HepG2 (cell line): ENCODE results near the gene MED4. TPM values are rescaled to one million over a fixed set of nuclear protein-coding genes. Genes with fewer than 3 reads are reported as not detected.

Experiments
- ATAC-seq: fragments of 200-7000 bp; cut with Tn5 transposase; 3 replicates; pipeline ENCODE4 v1.9.1; 2020; ENCODE audit warnings: mild to moderate bottlenecking, moderate library complexity
- BruUV-seq: library from RNA; stranded (reverse); fragments of 400-500 nt; replicated peaks from 2 replicates; lab custom pipeline; 2021; lab: Mats Ljungman, UMichigan
- CTCF ChIA-PET: fragments of 300-600 bp; formaldehyde crosslinking; extraction: SDS; loops from one replicate; lab custom pipeline; 2021; ENCODE audit warnings: low total read pairs, inconsistent platforms, low intra/inter-chr PET ratio; lab: Yijun Ruan, JAX
- POLR2A ChIA-PET: fragments of 350-600 bp; sonication (Branson Sonifier 250); formaldehyde crosslinking; loops from one replicate; lab custom pipeline; 2020; ENCODE audit warnings: antibody characterized with exemption, inconsistent platforms; lab: Yijun Ruan, JAX
- DNase-seq: peaks from one replicate; pipeline ENCODE4 v3.0.0-alpha.2; 2015; ENCODE audit warnings: low spot score
- FAIRE-seq: peaks from 3 replicates; lab custom pipeline; 2011; peaks lifted over from hg19 to GRCh38; lab: Jason Lieb, UNC
- H2AFZ ChIP-seq: one replicate; pipeline ENCODE4 v1.6.1; 2011; ENCODE audit warnings: low read length, inconsistent platforms
- H3K27ac ChIP-seq: fragments of 300-600 bp; 3 replicates; pipeline ENCODE4 v1.8.0; 2011; ENCODE audit warnings: mixed run types, mild to moderate bottlenecking, mixed read lengths, low read length, inconsistent platforms; ENCODE audit not compliant: insufficient read depth; ENCODE audit errors: extremely low read length
- H3K27me3 ChIP-seq, 2 experiments: fragments of 200-600 bp in 1 of 2; 2 replicates in 1 of 2; 3 replicates in 1 of 2; pipeline versions ENCODE4 v1.6.0 to v1.8.0; 2011; ENCODE audit warnings: low read length in 2 of 2, mild to moderate bottlenecking in 2 of 2, moderate library complexity in 2 of 2, inconsistent platforms in 1 of 2; ENCODE audit not compliant: insufficient read depth in 2 of 2, control insufficient read depth in 1 of 2
- H3K36me3 ChIP-seq, 2 experiments: fragments of 200-600 bp in 1 of 2; replicated peaks in 1 of 2; 2 replicates in 1 of 2; 3 replicates in 1 of 2; pipeline versions ENCODE4 v1.5.1 to v1.8.0; 2011; ENCODE audit warnings: low read length in 2 of 2, inconsistent platforms in 1 of 2; ENCODE audit not compliant: insufficient read depth in 2 of 2, control insufficient read depth in 1 of 2
- H3K4me1 ChIP-seq: 2 replicates; pipeline ENCODE4 v1.5.1; 2012; ENCODE audit warnings: low read length, inconsistent platforms; ENCODE audit not compliant: insufficient read depth
- H3K4me2 ChIP-seq: 2 replicates; pipeline ENCODE4 v1.6.0; 2011; ENCODE audit warnings: low read depth, low read length, inconsistent platforms
- H3K4me3 ChIP-seq, 3 experiments: fragments of 200-600 bp in 1 of 3; sonication (generic), shearing (Covaris generic) in 1 of 3; replicated peaks in 1 of 3; 2 replicates each; pipeline ENCODE4 v1.5.1; 2011 to 2016; ENCODE audit warnings: low read length in 3 of 3, inconsistent platforms in 2 of 3, low read depth in 2 of 3, mild to moderate bottlenecking in 2 of 3, control low read depth in 1 of 3, mixed read lengths in 1 of 3; ENCODE audit not compliant: insufficient read depth in 1 of 3
- H3K79me2 ChIP-seq: one replicate; pipeline ENCODE4 v1.6.1; 2011; ENCODE audit warnings: low read length, inconsistent platforms; ENCODE audit not compliant: insufficient read depth
- H3K9ac ChIP-seq: 2 replicates; pipeline ENCODE4 v1.6.0; 2011; ENCODE audit warnings: mild to moderate bottlenecking, low read depth, low read length, inconsistent platforms; ENCODE audit not compliant: insufficient read depth
- H3K9me3 ChIP-seq: 2 replicates; pipeline ENCODE4 v1.5.1; 2012; ENCODE audit warnings: mild to moderate bottlenecking, low read length
- H4K20me1 ChIP-seq: 2 replicates; pipeline ENCODE4 v1.6.0; 2011; ENCODE audit warnings: inconsistent platforms, mild to moderate bottlenecking, low read length, moderate library complexity; ENCODE audit not compliant: insufficient read depth
- ATF7 ChIP-seq, 2 experiments: fragments of 450-650 bp in 1 of 2; sonication (generic) in 1 of 2; formaldehyde crosslinking in 1 of 2; IDR thresholded peaks; 2 replicates each; pipeline versions ENCODE4 v1.4.0 to v1.6.1; 2016 to 2020; ENCODE audit warnings: antibody characterized with exemption in 1 of 2, mild to moderate bottlenecking in 1 of 2, missing genetic modification reagents in 1 of 2
- KDM1A ChIP-seq: IDR thresholded peaks from 2 replicates; pipeline ENCODE4 v1.6.1; 2016; ENCODE audit warnings: missing compliant biosample characterization
- KMT2B ChIP-seq: IDR thresholded peaks from 2 replicates; pipeline ENCODE4 v1.6.1; 2016; ENCODE audit warnings: missing genetic modification reagents, missing compliant biosample characterization
- NCOA1 ChIP-seq: sonication (generic); formaldehyde crosslinking; IDR thresholded peaks from 2 replicates; pipeline ENCODE4 v1.9.0; 2021; ENCODE audit warnings: missing genetic modification reagents
- NFAT5 ChIP-seq: sonication (generic); formaldehyde crosslinking; IDR thresholded peaks from 2 replicates; pipeline ENCODE4 v1.4.0; 2020; ENCODE audit warnings: missing genetic modification reagents
- NFIB ChIP-seq: sonication (generic); formaldehyde crosslinking; IDR thresholded peaks from 2 replicates; pipeline ENCODE4 v1.9.0; 2021; ENCODE audit warnings: missing genetic modification reagents, mild to moderate bottlenecking, borderline replicate concordance
- TOPORS ChIP-seq: sonication (generic); formaldehyde crosslinking; IDR thresholded peaks from 2 replicates; pipeline ENCODE4 v1.8.0; 2023; ENCODE audit warnings: mild to moderate bottlenecking, missing genetic modification reagents
- ZMAT3 ChIP-seq: sonication (generic); formaldehyde crosslinking; conservative IDR thresholded peaks from 2 replicates; pipeline ENCODE4 v1.7.0; 2021; ENCODE audit warnings: missing genetic modification reagents
- whole genome bisulfite sequencing: methylation state at CpG from one replicate; pipeline ENCODE4 v1.1.6; 2017; ENCODE audit warnings: low lambda C conversion rate; 5-methylcytosine and 5-hydroxymethylcytosine counted together
- in situ Hi-C: cut with HindIII; loops from 2 replicates; pipeline ENCODE4 v1.10.0; 2017; ENCODE audit warnings: low pct_unique_long_range_greater_than_20kb; ENCODE audit not compliant: extremely low pct_ligation_motif_present
- intact Hi-C: fragments of 100-400 bp; cut with micrococcal nuclease; formaldehyde crosslinking; loops from one replicate; pipeline ENCODE4 v1.10.0; 2022; ENCODE audit not compliant: unreplicated experiment
- polyA plus RNA-seq, 8 experiments: library from polyadenylated mRNA; depleted of rRNA in 3 of 8; stranded (reverse) in 7 of 8; unstranded in 1 of 8; fragments of >200 nt; fragmentation: Illumina TruSeq in 4 of 8; extraction: Trizol in 4 of 8; gene quantifications; 2 replicates each; pipeline versions ENCODE4 v1.2.1 to v1.2.3, GENCODE V29; 2011 to 2016; ENCODE audit warnings: low read depth in 4 of 8, missing spikeins in 1 of 8, mixed read lengths in 1 of 8; ENCODE audit not compliant: insufficient read depth in 1 of 8
- total RNA-seq, 5 experiments: library from RNA; depleted of rRNA; stranded (reverse); fragments of >200 nt; fragmentation: Illumina TruSeq; extraction: Trizol; gene quantifications; 2 replicates each; pipeline ENCODE4 v1.2.3, GENCODE V29; 2016; ENCODE audit warnings: low read depth in 1 of 5
- TF ChIP-seq, protein P1 (sequence below): sonication (generic); formaldehyde crosslinking; IDR thresholded peaks from 2 replicates; pipeline ENCODE4 v1.5.0; 2020; ENCODE audit warnings: mild to moderate bottlenecking, missing genetic modification reagents
- TF ChIP-seq, protein P2 (sequence below): sonication (generic); formaldehyde crosslinking; IDR thresholded peaks from 2 replicates; pipeline ENCODE4 v1.5.0; 2020; ENCODE audit warnings: mild to moderate bottlenecking, missing genetic modification reagents

Gene MED4
- total and polyA plus RNA-seq, 2 of the 13 experiments (the other 11 are each of a cell fraction or from before 2014, with no cell fraction given) = 49.4 to 57.8 TPM

DNA sequence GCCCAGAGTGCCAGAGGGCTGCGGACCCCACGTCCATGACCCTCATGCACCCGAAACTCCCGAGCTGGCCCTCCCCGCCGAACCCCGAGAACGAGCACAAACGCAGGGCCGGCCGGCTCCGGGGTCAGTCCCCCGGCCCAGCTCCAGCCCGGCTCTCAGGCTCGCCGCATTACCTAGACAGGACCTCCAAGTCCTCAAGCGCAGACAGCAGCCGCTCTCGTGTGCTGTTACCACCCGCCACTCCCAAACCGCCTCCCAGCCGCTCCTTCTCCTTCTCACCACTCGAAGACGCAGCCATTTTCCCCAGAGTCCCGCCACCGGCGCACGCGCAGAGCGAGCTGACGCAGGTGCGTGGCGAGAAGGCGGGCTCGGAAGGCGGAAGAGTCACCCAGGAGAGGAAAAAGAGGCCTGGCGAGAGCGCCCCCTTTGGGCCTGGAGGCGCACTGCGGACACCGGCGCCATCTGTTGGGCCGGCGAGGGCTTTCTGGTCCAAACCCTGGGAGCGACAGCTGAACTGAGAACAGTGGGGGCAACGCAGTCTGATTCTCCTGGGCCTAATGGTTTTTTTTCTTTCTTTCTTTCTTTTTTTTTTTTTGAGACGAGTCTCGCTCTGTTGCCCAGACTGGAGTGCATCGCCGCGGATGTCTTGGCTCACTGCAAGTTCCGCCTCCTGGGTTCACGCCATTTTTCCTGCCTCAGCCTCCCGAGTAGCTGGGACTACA, at the start of gene MED4 (continued):
- TF ChIP-seq, protein P1, sequence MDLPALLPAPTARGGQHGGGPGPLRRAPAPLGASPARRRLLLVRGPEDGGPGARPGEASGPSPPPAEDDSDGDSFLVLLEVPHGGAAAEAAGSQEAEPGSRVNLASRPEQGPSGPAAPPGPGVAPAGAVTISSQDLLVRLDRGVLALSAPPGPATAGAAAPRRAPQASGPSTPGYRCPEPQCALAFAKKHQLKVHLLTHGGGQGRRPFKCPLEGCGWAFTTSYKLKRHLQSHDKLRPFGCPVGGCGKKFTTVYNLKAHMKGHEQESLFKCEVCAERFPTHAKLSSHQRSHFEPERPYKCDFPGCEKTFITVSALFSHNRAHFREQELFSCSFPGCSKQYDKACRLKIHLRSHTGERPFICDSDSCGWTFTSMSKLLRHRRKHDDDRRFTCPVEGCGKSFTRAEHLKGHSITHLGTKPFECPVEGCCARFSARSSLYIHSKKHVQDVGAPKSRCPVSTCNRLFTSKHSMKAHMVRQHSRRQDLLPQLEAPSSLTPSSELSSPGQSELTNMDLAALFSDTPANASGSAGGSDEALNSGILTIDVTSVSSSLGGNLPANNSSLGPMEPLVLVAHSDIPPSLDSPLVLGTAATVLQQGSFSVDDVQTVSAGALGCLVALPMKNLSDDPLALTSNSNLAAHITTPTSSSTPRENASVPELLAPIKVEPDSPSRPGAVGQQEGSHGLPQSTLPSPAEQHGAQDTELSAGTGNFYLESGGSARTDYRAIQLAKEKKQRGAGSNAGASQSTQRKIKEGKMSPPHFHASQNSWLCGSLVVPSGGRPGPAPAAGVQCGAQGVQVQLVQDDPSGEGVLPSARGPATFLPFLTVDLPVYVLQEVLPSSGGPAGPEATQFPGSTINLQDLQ (CRISPR knock-in tag) = no peak
- TF ChIP-seq ZMAT3 (CRISPR knock-in tag) (peak; percentile 89), KMT2B (CRISPR knock-in tag) (peak; percentile 97)
- TF ChIP-seq, protein P2, sequence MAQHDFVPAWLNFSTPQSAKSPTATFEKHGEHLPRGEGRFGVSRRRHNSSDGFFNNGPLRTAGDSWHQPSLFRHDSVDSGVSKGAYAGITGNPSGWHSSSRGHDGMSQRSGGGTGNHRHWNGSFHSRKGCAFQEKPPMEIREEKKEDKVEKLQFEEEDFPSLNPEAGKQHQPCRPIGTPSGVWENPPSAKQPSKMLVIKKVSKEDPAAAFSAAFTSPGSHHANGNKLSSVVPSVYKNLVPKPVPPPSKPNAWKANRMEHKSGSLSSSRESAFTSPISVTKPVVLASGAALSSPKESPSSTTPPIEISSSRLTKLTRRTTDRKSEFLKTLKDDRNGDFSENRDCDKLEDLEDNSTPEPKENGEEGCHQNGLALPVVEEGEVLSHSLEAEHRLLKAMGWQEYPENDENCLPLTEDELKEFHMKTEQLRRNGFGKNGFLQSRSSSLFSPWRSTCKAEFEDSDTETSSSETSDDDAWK (CRISPR knock-in tag) = no peak
- TF ChIP-seq, all 625 proteins: peak for 311

DNA sequence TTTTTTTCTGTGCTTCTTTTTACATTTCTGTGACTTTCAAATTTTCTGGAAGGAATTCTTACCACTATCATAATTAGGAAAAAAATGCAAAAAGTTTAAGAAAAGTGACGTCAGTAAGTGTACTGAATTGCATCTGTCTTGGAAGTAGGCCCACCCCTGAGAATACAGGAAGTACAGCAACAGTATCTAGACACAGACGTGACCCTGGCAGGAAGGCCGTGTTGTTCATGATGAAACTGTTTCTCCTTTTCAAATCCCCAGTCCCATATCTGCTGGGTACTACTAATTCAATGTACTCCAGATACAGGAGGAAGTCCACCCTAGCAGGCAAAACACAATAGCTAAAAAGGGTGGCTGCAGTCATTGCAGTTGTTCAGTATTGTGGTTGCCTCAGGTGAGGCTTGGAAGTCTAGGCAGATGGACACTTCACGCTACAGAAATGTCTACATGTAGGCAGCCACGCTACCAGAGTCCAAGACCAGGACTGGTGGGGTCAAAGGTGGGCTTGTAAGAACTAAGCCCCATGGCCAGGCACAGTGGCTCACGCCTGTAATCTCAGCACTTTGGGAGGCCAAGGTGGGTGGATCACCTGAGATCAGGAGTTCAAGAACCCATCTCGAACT, 49.6 kb upstream of the MED4 start:
- H3K27me3 ChIP-seq = no peaks in the 10 kb centered on the region
- H3K79me2 ChIP-seq = no peaks in the 10 kb centered on the region
- ChIA-PET POLR2A (no interaction called here), CTCF (no interaction called here)
- peak overlapping the region; percentile 41; the same call in 1 of the 2 replicates for H3K4me2 ChIP-seq
- no peak for FAIRE-seq
- peaks cover 15% of the 10 kb centered on the region for H3K4me1 ChIP-seq
- peak overlapping the region; percentile 62 for H2AFZ ChIP-seq
- H3K9me3 ChIP-seq = no peaks in the 10 kb centered on the region
- DNase-seq = no peak
- no peak overlapping the region for H3K27ac ChIP-seq
- BruUV-seq = no TSS peak
- H3K4me3 ChIP-seq = peak overlapping the region in 1 of 3 experiments; percentile 7; a peak in 1 of 6 replicates
- in situ Hi-C loops = loop anchor here (25.0 kb wide), 1 partner anchor 618 kb away; no protein-coding TSS in a partner anchor
- no peak overlapping the region for H3K9ac ChIP-seq
- no peaks in the 10 kb centered on the region for H4K20me1 ChIP-seq
- ATAC-seq = no peak
- intact Hi-C loops = no loop called here
- H3K36me3 ChIP-seq = no peaks in the 10 kb centered on the region
- WGBS = 10% methylated on average over 5 of the region's 7 CpGs
- no peak for TF ChIP-seq TOPORS (CRISPR knock-in tag)
- peak; percentile 67 for TF ChIP-seq ATF7 (IDR thresholded peaks at IDR 0.05)
- no peak for TF ChIP-seq ATF7 (CRISPR knock-in tag; IDR thresholded peaks at IDR 0.05)
- TF ChIP-seq KDM1A (CRISPR knock-in tag) = no peak
- TF ChIP-seq NFAT5 = no peak
- TF ChIP-seq NCOA1 = no peak
- no peak for TF ChIP-seq NFIB (CRISPR knock-in tag)
